CD14-positive monocyte (primary cell): ENCODE data around the gene GNA12. TPM values are rescaled to one million over a fixed set of nuclear protein-coding genes. Genes with fewer than 3 reads are reported as not detected.

Experiments used
- DNase-seq, 3 donors: peaks; one replicate each; pipeline ENCODE4 v3.0.0-alpha.2; 2011 to 2022
- H2AFZ ChIP-seq: 2 replicates; pipeline ENCODE4 v1.6.0; 2012; ENCODE audit warnings: mild to moderate bottlenecking, low read depth, low read length, inconsistent platforms; ENCODE audit not compliant: insufficient read depth, poor library complexity, severe bottlenecking
- H3K27ac ChIP-seq, 2 donors: 1 replicate in 1 of 2; 2 replicates in 1 of 2; pipeline ENCODE4 v1.5.1; 2012 to 2013; ENCODE audit warnings: low read length in 2 of 2, control low read depth in 1 of 2, inconsistent platforms in 1 of 2, low read depth in 1 of 2, mild to moderate bottlenecking in 1 of 2
- H3K27me3 ChIP-seq, 2 donors: one replicate each; pipeline versions ENCODE4 v1.6.0 to v1.6.1; 2011 to 2013; ENCODE audit warnings: low read length in 2 of 2; ENCODE audit not compliant: control insufficient read depth in 2 of 2, insufficient read depth in 2 of 2
- H3K36me3 ChIP-seq, 2 donors: replicated peaks in 1 of 2; 1 replicate in 1 of 2; 2 replicates in 1 of 2; pipeline versions ENCODE4 v1.5.1 to v1.6.1; 2012 to 2013; ENCODE audit warnings: low read length in 2 of 2, control low read depth in 1 of 2, inconsistent platforms in 1 of 2, mild to moderate bottlenecking in 1 of 2; ENCODE audit not compliant: insufficient read depth in 2 of 2, control insufficient read depth in 1 of 2
- H3K4me1 ChIP-seq, 2 donors: 1 replicate in 1 of 2; 2 replicates in 1 of 2; pipeline versions ENCODE4 v1.5.1 to v1.6.1; 2012 to 2013; ENCODE audit warnings: low read length in 2 of 2, control low read depth in 1 of 2, inconsistent platforms in 1 of 2, mild to moderate bottlenecking in 1 of 2, moderate library complexity in 1 of 2; ENCODE audit not compliant: insufficient read depth in 2 of 2, control insufficient read depth in 1 of 2
- H3K4me2 ChIP-seq: replicated peaks from 2 replicates; pipeline ENCODE3; 2012; ENCODE audit warnings: low read length, moderate library complexity, mild to moderate bottlenecking; ENCODE audit not compliant: poor library complexity, severe bottlenecking; ENCODE audit errors: extremely low read depth
- H3K4me3 ChIP-seq, 3 experiments: fragments of 200-600 bp in 1 of 3; sonication (generic) in 1 of 3; replicated peaks in 1 of 3; 1 replicate in 2 of 3; 2 replicates in 1 of 3; pipeline ENCODE4 v1.5.1; 2011 to 2013; ENCODE audit warnings: low read length in 3 of 3, mild to moderate bottlenecking in 3 of 3, control low read depth in 2 of 3, low read depth in 2 of 3, inconsistent platforms in 1 of 3, moderate library complexity in 1 of 3
- H3K79me2 ChIP-seq: 2 replicates; pipeline ENCODE4 v1.6.0; 2012; ENCODE audit warnings: mild to moderate bottlenecking, control low read depth, inconsistent platforms, low read length, moderate library complexity; ENCODE audit not compliant: insufficient read depth
- H3K9ac ChIP-seq: 2 replicates; pipeline ENCODE4 v1.6.0; 2017; ENCODE audit warnings: low read length, mild to moderate bottlenecking; ENCODE audit not compliant: insufficient read depth, poor library complexity, severe bottlenecking
- H3K9me3 ChIP-seq, 2 donors: replicated peaks in 1 of 2; 1 replicate in 1 of 2; 2 replicates in 1 of 2; pipeline versions ENCODE4 v1.5.1 to v1.6.1; 2012 to 2013; ENCODE audit warnings: low read length in 2 of 2, control low read depth in 1 of 2; ENCODE audit not compliant: control insufficient read depth in 1 of 2, insufficient read depth in 1 of 2
- H4K20me1 ChIP-seq: 2 replicates; pipeline ENCODE4 v1.6.0; 2012; ENCODE audit warnings: mild to moderate bottlenecking, low read length, control low read depth, moderate library complexity; ENCODE audit not compliant: insufficient read depth
- H3K27ac Mint-ChIP-seq, 7 donors: one replicate each; pipeline ENCODE4 v1.8.0; 2020; ENCODE audit warnings: mild to moderate bottlenecking in 7 of 7, mixed read lengths in 7 of 7, moderate library complexity in 6 of 7, inconsistent platforms in 2 of 7
- H3K27me3 Mint-ChIP-seq, 3 donors: one replicate each; pipeline ENCODE4 v1.8.0; 2021 to 2022; ENCODE audit warnings: low read depth in 3 of 3, mild to moderate bottlenecking in 3 of 3, mixed read lengths in 3 of 3, moderate library complexity in 3 of 3, inconsistent platforms in 1 of 3
- H3K36me3 Mint-ChIP-seq, 2 donors: one replicate each; pipeline ENCODE4 v1.8.0; 2020; ENCODE audit warnings: mixed read lengths in 2 of 2, inconsistent platforms in 1 of 2, mild to moderate bottlenecking in 1 of 2
- H3K4me1 Mint-ChIP-seq: one replicate; pipeline ENCODE4 v1.8.0; 2020; ENCODE audit warnings: mild to moderate bottlenecking, mixed read lengths
- H3K4me3 Mint-ChIP-seq, 2 donors: one replicate each; pipeline ENCODE4 v1.8.0; 2020; ENCODE audit warnings: mild to moderate bottlenecking in 2 of 2, mixed read lengths in 2 of 2, moderate library complexity in 1 of 2
- H3K9me3 Mint-ChIP-seq, 7 donors: one replicate each; pipeline ENCODE4 v1.8.0; 2020 to 2022; ENCODE audit warnings: mixed read lengths in 7 of 7, mild to moderate bottlenecking in 6 of 7, moderate library complexity in 6 of 7, inconsistent platforms in 2 of 7
- CTCF ChIP-seq: fragments of 200-600 bp; IDR thresholded peaks from one replicate; pipeline ENCODE4 v1.8.0; 2022; ENCODE audit warnings: antibody characterized with exemption, mild to moderate bottlenecking
- WGBS: methylation state at CpG from one replicate; pipeline ENCODE4 v1.1.5; 2013; ENCODE audit warnings: missing lambda C conversion rate; ENCODE audit not compliant: insufficient coverage; 5-methylcytosine and 5-hydroxymethylcytosine counted together
- intact Hi-C, 2 donors: fragments of 100-400 bp; cut with micrococcal nuclease; formaldehyde crosslinking; loops; one replicate each; pipeline versions ENCODE4 v1.15.0 to v1.15.1; 2023
- polyA plus RNA-seq, 3 donors: library from polyadenylated mRNA; depleted of rRNA in 1 of 3; unstranded in 2 of 3; stranded (reverse) in 1 of 3; fragments of 300-500 nt in 2 of 3; fragments of >200 nt in 1 of 3; fragmentation: Illumina TruSeq in 2 of 3; gene quantifications; 1 replicate in 2 of 3; 2 replicates in 1 of 3; pipeline ENCODE4 v1.2.3, GENCODE V29; 2012 to 2021

GNA12 gene
- polyA plus RNA-seq, 3 donors = 3.4 to 25.9 (median 10.6) TPM

- H3K27me3 Mint-ChIP-seq = peaks cover 25 to 41% (median 35%) of the 10 kb centered on the region in 3 donors
- H3K4me2 ChIP-seq = no peak overlapping the region
- H3K9me3 Mint-ChIP-seq = peaks cover 0 to 4% (median 0%) of the 10 kb centered on the region in 7 donors
- H3K36me3 Mint-ChIP-seq = no peaks in the 10 kb centered on the region
- DNase-seq = no peak
- peaks cover 9 to 13% of the 10 kb centered on the region in 2 donors for H3K4me1 ChIP-seq
- TF ChIP-seq CTCF = no peak
- no peak overlapping the region for H3K9ac ChIP-seq
- H2AFZ ChIP-seq = no peak overlapping the region
- no peaks in the 10 kb centered on the region for H3K9me3 ChIP-seq
- H3K4me1 Mint-ChIP-seq = peaks cover 13% of the 10 kb centered on the region
- no peaks in the 10 kb centered on the region for H3K79me2 ChIP-seq
- WGBS = 96% methylated on average over 22 of the region's 22 CpGs
- H3K27ac Mint-ChIP-seq = peak overlapping the region in 1 of 7 donors; percentile 76
- no peaks in the 10 kb centered on the region for H4K20me1 ChIP-seq
- H3K4me3 ChIP-seq = no peak overlapping the region
- peaks cover 0 to 15% of the 10 kb centered on the region in 2 donors for H3K27me3 ChIP-seq
- H3K4me3 Mint-ChIP-seq = no peak overlapping the region
- H3K27ac ChIP-seq = no peak overlapping the region
- intact Hi-C loops = no loop called here
- H3K36me3 ChIP-seq = no peaks in the 10 kb centered on the region
These were observed 141.5 kb downstream of the GNA12 start for GRCh38 chr7:2702594-2702957.

DNA sequence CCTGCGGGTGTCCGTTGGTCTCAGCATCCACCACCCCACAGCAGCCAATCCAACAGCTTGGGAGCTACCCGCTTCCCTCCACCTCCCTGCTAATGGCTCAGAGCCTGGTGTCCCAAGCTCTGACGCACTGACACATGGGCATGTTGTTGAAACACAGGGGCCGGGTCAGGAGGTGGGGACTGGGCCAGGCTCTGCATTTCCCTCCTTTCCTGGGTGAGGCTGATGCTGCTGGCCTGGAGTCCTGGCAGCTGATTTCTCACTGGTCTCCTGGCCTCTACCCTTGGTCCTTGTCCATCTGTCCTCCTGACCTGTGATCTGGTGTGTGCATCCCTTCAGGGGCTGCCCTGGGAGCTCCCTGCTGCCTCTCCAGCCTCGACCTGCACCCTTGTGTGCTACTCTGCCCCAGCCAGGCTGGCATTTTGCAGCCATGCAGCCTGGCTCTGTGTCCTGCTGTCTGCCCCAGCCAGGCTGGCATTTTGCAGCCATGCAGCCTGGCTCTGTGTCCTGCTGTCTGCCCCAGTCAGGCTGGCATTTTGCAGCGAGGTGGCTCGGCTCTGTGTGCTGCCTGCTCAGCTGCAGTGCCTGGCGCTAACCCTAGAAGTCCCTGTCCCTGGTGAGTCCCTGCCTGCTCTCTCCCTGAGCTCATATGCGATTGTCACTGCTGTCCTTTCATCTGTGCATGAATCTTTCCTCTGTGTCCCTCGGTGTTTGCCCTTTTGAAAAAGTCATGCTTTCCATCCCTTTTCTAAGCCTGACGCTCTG, 142.1 kb downstream of the GNA12 start:
- intact Hi-C loops = no loop called here
- peak in 1 of 3 donors; percentile 47 for DNase-seq
- Histone ChIP-seq H3K4me1 (peaks cover 15 to 18% of the 10 kb centered on the region in 2 donors), H4K20me1 (no peaks in the 10 kb centered on the region), H3K79me2 (no peaks in the 10 kb centered on the region), H3K27ac (no peak overlapping the region), H3K4me3 (no peak overlapping the region), H3K27me3 (peaks cover 0 to 15% of the 10 kb centered on the region in 2 donors), H2AFZ (no peak overlapping the region), H3K9ac (no peak overlapping the region), H3K9me3 (no peaks in the 10 kb centered on the region), H3K4me2 (no peak overlapping the region), H3K36me3 (no peaks in the 10 kb centered on the region)
- no peaks in the 10 kb centered on the region for H3K36me3 Mint-ChIP-seq
- no peak overlapping the region for H3K4me3 Mint-ChIP-seq
- peaks cover 25 to 43% (median 35%) of the 10 kb centered on the region in 3 donors for H3K27me3 Mint-ChIP-seq
- peak overlapping the region in 1 of 7 donors; percentile 66 for H3K27ac Mint-ChIP-seq
- TF ChIP-seq CTCF = no peak
- H3K4me1 Mint-ChIP-seq = peaks cover 13% of the 10 kb centered on the region
- peaks cover 0 to 4% (median 0%) of the 10 kb centered on the region in 7 donors for H3K9me3 Mint-ChIP-seq
- 91% methylated on average over 12 of the region's 12 CpGs for WGBS
